Breast epithelium (tissue), 4 donors: ENCODE data around the gene CDK5RAP2. TPM values are rescaled to one million over a fixed set of nuclear protein-coding genes. Genes with fewer than 3 reads are reported as not detected.

Source experiments
- DNase-seq, 2 donors: peaks; one replicate each; pipeline ENCODE4 v3.0.0-alpha.2; 2019; ENCODE audit warnings: low spot score in 2 of 2
- H3K27ac ChIP-seq, 2 donors: fragments of 200-600 bp; sonication (generic) in 1 of 2; one replicate each; pipeline ENCODE4 v1.5.1; 2016 to 2019; ENCODE audit warnings: mild to moderate bottlenecking in 1 of 2
- H3K27me3 ChIP-seq, 2 donors: fragments of 200-600 bp; sonication (generic) in 1 of 2; one replicate each; pipeline versions ENCODE4 v1.5.1 to v1.6.0; 2017 to 2019; ENCODE audit warnings: control low read depth in 1 of 2, mild to moderate bottlenecking in 1 of 2
- H3K36me3 ChIP-seq: fragments of 200-600 bp; one replicate; pipeline ENCODE4 v1.5.1; 2019
- H3K4me1 ChIP-seq, 2 donors: fragments of 200-600 bp; sonication (generic); one replicate each; pipeline ENCODE4 v1.5.1; 2016 to 2019; ENCODE audit warnings: control low read depth in 1 of 2
- H3K4me3 ChIP-seq, 3 donors: fragments of 200-600 bp; sonication (generic); 1 replicate in 2 of 3; 2 replicates in 1 of 3; pipeline ENCODE4 v1.5.1; 2016 to 2019; ENCODE audit warnings: mild to moderate bottlenecking in 3 of 3, moderate library complexity in 2 of 3
- H3K9me3 ChIP-seq, 2 donors: fragments of 200-600 bp; sonication (generic) in 1 of 2; one replicate each; pipeline ENCODE4 v1.5.1; 2016 to 2019; ENCODE audit warnings: control low read depth in 1 of 2
- CTCF ChIP-seq, 3 donors: fragments of 450-650 bp; IDR thresholded peaks; one replicate each; pipeline ENCODE4 v1.5.1; 2016 to 2017; ENCODE audit warnings: antibody characterized with exemption in 3 of 3, mild to moderate bottlenecking in 3 of 3, moderate library complexity in 3 of 3
- POLR2A ChIP-seq: fragments of 450-650 bp; IDR thresholded peaks from one replicate; pipeline ENCODE4 v1.6.1; 2016; ENCODE audit warnings: antibody characterized with exemption, mild to moderate bottlenecking, moderate library complexity
- POLR2AphosphoS5 ChIP-seq, 3 donors: sonication (generic); formaldehyde crosslinking; IDR thresholded peaks; one replicate each; pipeline ENCODE4 v1.6.1; 2017; ENCODE audit warnings: antibody characterized with exemption in 3 of 3
- intact Hi-C: fragments of 100-400 bp; cut with DNase I; formaldehyde crosslinking; loops from one replicate; pipeline ENCODE4 v1.15.1; 2023; ENCODE audit warnings: low total_unique reads
- total RNA-seq, 3 donors: library from RNA; depleted of rRNA; stranded (reverse); fragments of >200 nt; gene quantifications; one replicate each; pipeline ENCODE4 v1.1.0, GENCODE V29; 2016

Gene CDK5RAP2
- total RNA-seq, 3 donors from 2014 or later, result 44.5 to 77.4 (median 60.6) TPM

DNA sequence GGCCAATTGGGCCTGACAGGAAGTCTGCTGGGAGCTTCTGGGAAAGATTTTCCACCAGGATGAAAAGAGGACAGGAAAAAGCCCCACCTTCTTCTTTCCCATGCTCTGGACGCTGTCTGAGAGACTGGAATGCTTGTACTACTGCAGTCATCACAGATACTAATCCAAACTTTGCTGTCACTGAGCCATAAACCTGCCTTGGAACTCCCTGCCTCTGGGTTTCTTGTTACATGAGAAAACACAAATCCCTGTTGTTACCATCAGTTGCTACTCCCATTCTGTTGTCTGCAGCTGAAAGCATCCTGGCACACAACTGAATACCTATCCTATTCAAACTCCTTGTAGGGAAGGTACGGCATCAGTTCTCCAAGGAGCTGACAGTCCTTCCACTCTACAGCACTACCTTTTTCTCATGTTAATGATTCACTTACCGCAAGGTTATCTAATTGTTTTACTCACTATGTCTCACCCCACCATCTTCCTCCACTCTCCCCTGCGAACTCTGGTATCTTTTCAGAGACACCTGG is 167.5 kb downstream of the CDK5RAP2 start:
- DNase-seq, result no peak
- Histone ChIP-seq H3K27ac (no peak overlapping the region), H3K9me3 (no peaks in the 10 kb centered on the region)

DNA sequence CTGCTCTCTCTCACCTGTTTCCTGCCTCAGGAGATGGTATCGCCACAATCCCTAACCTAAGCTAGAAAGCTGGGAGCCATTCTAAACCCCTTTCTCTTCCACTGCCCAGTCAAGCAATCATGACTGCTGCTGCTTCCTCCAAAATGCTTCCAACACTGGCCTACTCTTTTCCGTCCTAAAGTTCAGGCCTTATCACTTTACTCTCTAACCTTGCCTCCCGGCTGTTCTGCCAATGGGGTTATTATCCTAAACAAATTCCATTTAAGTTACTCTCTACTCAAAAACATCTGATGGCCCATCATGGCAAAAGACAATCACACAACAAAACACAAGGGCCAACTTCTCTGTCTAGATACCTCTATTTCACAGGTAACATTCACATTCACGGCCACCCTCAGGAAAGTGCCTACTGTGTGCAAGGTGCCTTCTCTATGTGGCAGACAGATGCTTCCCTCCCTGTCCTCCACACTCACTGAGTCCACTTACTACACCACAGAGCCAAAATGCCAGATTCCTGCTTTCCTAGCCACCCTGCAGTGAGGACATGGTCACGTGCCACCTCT is 168.0 kb downstream of the CDK5RAP2 start:
- H3K27me3 ChIP-seq, result no peaks in the 10 kb centered on the region
- H3K36me3 ChIP-seq, result peaks cover 4% of the 10 kb centered on the region
- H3K9me3 ChIP-seq, result no peaks in the 10 kb centered on the region
- TF ChIP-seq POLR2AphosphoS5 (IDR thresholded peaks at IDR 0.05) (no peak), CTCF (IDR thresholded peaks at IDR 0.05) (no peak), POLR2A (no peak)
- no peak for DNase-seq
- no peak overlapping the region for H3K27ac ChIP-seq
- no peak overlapping the region for H3K4me3 ChIP-seq
- intact Hi-C loops, result no loop called here
- no peaks in the 10 kb centered on the region for H3K4me1 ChIP-seq

More for the DNA sequence above, 167.5 kb downstream of the CDK5RAP2 start:
- peaks cover 4% of the 10 kb centered on the region for H3K36me3 ChIP-seq
- no peak for TF ChIP-seq POLR2AphosphoS5 (IDR thresholded peaks at IDR 0.05)
- no peaks in the 10 kb centered on the region for H3K27me3 ChIP-seq
- no peak overlapping the region for H3K4me3 ChIP-seq
- intact Hi-C loops, result no loop called here
- H3K4me1 ChIP-seq, result no peaks in the 10 kb centered on the region

DNA sequence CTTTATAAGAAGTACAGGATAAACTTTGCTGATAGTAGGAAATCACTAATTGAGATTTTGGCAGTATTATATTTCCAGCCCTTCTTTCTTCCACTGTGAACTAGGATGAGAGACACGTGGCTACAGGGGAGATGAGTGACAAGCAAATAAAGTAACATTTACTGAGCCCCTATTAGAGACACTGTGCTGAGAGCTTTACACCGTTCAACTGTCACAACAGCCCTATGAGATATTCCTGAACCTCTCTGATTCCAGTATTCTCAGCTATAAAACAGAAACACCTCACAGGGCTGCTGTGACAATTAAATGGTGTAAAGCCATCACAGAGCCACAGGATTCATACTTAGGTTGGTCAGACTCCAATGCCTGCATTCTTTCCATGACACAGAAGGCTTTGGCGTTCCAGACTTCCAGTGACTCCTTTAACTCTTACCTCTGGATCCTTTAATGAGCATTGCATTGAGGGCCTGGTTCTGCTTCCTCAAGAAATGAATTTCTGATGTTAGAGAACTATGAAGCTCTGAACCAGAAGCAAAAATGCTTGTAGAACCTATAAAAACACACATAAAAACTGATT is 169.0 kb downstream of the CDK5RAP2 start:
- DNase-seq, result no peak
- no peak for TF ChIP-seq CTCF (IDR thresholded peaks at IDR 0.05)
- no peak for TF ChIP-seq POLR2AphosphoS5 (IDR thresholded peaks at IDR 0.05)
- TF ChIP-seq POLR2A, result no peak
- Histone ChIP-seq H3K4me1 (no peaks in the 10 kb centered on the region), H3K36me3 (peaks cover 4% of the 10 kb centered on the region), H3K27me3 (no peaks in the 10 kb centered on the region), H3K9me3 (no peaks in the 10 kb centered on the region), H3K4me3 (no peak overlapping the region), H3K27ac (no peak overlapping the region)
- intact Hi-C loops, result no loop called here

GRCh38 chr9:120408680-120409258 is 171.2 kb downstream of the CDK5RAP2 start:
- intact Hi-C loops, result no loop called here
- H3K27me3 ChIP-seq, result no peaks in the 10 kb centered on the region
- TF ChIP-seq POLR2AphosphoS5 (IDR thresholded peaks at IDR 0.05) (no peak), POLR2A (no peak), CTCF (IDR thresholded peaks at IDR 0.05) (no peak)
- DNase-seq, result no peak
- no peak overlapping the region for H3K27ac ChIP-seq
- H3K4me1 ChIP-seq, result no peaks in the 10 kb centered on the region
- peaks cover 11% of the 10 kb centered on the region for H3K36me3 ChIP-seq
- no peaks in the 10 kb centered on the region for H3K9me3 ChIP-seq
- no peak overlapping the region for H3K4me3 ChIP-seq

DNA sequence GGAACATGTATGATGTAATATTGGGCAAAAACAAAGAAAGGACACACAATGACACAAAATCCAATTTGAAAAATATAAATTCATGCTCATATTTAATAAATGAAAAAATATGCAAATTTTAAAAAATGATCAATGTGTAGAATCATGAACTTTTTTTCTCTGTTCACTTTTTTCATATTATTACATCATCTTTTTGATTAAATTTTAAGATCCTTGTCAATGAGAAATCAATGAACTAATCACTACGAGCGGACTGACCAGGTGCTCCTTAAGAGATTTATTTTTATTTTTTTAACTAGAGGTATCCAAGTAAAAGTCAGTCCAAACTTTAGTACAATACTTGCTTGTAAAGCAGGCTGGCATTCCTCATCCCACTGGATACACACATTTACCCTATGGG is 174.1 kb downstream of the CDK5RAP2 start:
- Histone ChIP-seq H3K4me1 (no peaks in the 10 kb centered on the region), H3K27ac (no peak overlapping the region), H3K27me3 (no peaks in the 10 kb centered on the region), H3K4me3 (no peak overlapping the region), H3K9me3 (no peaks in the 10 kb centered on the region), H3K36me3 (peaks cover 21% of the 10 kb centered on the region)
- no peak for TF ChIP-seq CTCF (IDR thresholded peaks at IDR 0.05)
- TF ChIP-seq POLR2AphosphoS5 (IDR thresholded peaks at IDR 0.05), result no peak
- no peak for TF ChIP-seq POLR2A
- intact Hi-C loops, result no loop called here
- DNase-seq, result no peak
